Measurements from ENCODE around the gene PTPRO.

The PTPRO gene

DNA sequence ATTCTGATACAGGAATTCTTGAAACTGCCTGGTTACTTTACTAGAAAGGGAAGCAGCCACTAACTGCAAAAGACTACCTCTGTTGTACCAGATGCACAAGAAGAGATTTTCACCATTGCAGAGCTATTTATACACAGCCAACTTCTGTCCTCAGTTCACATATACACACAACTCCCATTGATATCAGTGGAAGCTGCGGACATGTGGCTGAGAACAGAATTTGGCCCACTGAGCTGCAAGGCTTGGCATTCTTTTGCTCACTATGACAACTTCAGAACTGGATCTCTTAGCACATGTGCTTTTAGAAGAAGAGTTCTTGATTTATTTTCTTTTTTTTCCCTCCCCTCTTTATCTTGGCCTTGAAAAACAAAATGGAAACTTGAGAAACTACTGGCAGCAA lies 28.3 kb downstream of the PTPRO start:
- DNase-seq (ENCODE audit: low read depth): no peak

- DNase-seq (ENCODE audit: low read depth): no peak
These were observed 33.5 kb downstream of the PTPRO start for GRCh38 chr12:15355766-15356165.

DNA sequence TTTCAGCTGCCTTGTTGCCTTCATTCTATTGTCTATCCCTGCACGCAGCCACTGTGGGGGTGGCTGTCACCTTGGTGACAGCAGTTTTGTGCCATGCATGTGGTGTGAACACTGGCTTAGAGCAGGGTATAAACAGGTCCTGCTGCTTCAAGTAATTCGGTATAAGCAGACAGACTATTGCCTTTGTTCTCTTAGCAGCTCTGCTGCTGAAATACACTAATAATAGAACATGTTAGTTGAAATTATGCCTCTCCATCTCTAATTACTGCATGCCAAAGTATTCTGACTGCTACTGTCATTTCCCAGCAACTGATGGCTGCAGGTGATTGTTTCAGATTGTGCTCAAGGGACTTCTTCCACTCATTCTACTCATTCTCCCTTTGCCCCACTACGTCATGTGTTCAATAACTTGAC lies 34.6 kb downstream of the PTPRO start:
- DNase-seq (ENCODE audit: low read depth): no peak

- no peak for DNase-seq (ENCODE audit: low read depth)
These were observed 42.2 kb downstream of the PTPRO start for GRCh38 chr12:15364221-15365160.

- DNase-seq (ENCODE audit: low read depth): no peak
These were observed 46.5 kb downstream of the PTPRO start for GRCh38 chr12:15368812-15369211.

- no peak for DNase-seq (ENCODE audit: low read depth)
These were observed 50.0 kb downstream of the PTPRO start for GRCh38 chr12:15372352-15372751.

- no peak for DNase-seq (ENCODE audit: low read depth)
These were observed 65.5 kb downstream of the PTPRO start for GRCh38 chr12:15387772-15388171.

- DNase-seq (ENCODE audit: low read depth): no peak
These were observed 67.3 kb downstream of the PTPRO start for GRCh38 chr12:15389561-15389960.

DNA sequence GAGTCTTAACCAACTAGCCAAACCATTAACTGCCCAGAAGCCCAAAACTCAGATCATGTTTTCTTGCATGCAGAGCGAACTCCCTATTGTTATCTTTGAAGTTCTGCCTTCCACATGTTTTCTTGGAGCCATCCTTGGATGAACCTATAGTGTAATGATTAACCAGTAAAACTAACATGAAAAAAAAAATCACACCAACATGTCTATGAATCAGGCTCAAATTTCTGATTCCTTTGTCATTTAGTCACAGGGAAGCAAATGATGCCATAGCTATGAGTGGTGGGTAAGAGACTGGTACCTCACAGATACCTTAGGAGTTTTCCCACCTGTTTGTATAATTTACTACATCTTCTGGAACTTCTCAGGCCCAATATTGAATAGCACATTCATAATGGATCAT lies 70.7 kb downstream of the PTPRO start:
- no peak for DNase-seq (ENCODE audit: low read depth)

DNA sequence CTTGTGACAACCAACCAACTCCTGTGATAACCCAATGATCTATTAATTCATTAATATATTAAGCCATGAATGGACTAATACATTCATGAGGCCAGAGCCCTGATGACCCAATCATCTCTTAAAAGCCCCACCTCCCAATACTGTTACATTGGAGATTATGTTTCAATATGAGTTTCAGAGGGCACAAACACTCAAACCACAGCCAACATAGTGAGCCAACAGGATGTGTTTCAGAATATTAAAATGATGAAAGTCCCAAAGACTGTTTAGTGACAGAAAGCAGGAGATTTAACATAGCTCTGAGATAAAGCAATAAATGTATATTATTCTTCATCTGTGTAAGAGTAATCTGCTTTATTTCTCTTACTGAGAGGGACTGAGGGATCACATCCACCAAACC lies 71.7 kb downstream of the PTPRO start:
- no peak for DNase-seq (ENCODE audit: low read depth)

- no peak for DNase-seq (ENCODE audit: low read depth)
These were observed 82.2 kb downstream of the PTPRO start for GRCh38 chr12:15404485-15404884.

GRCh38 chr12:15405606-15406005 lies 83.3 kb downstream of the PTPRO start:
- DNase-seq (ENCODE audit: low read depth): no peak

DNA sequence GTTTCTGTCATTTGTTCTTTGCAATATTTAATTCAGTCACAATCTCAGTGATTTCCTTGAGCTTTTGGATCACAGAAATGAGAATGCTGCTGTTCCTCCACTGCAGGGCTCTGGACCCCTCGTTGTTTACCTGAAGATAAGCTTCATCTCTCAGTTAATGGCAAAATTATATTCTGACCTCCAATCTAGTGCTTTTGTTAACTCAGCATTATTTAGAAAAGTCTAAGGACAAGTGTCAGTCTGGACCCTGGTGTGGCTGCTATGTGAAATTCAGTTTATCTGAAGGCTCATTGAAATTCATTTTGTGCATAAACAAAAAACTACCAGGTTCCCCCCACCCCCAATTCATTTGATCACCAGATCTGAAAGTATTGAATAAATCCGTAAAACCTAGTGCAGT lies 84.7 kb downstream of the PTPRO start:
- no peak for DNase-seq (ENCODE audit: low read depth)

GRCh38 chr12:15411842-15412241 lies 89.5 kb downstream of the PTPRO start:
- DNase-seq (ENCODE audit: low read depth): no peak

- no peak for DNase-seq (ENCODE audit: low read depth)
These were observed 95.4 kb downstream of the PTPRO start for GRCh38 chr12:15417691-15418090.

GRCh38 chr12:15423629-15424028 lies 101.3 kb downstream of the PTPRO start:
- DNase-seq (ENCODE audit: low read depth): no peak

DNA sequence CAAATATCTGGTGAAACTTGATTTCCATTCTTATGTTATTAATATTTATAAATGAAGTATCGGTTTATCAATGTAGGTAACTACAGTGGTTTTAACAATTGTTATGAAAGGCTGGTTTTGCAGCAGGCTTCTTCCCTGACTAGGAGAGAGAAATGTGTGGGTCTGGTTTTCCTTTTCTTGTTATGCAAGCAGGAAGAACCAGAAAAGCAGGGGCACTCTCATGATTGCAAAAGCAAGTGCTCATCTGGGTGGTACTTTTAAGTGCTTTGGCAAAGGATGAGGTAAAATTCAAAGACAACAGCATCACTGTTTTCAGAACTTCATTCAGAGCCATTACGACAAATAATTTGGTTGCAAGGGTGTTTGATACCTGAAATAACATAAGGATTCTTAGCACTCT lies 105.6 kb downstream of the PTPRO start:
- no peak for DNase-seq (ENCODE audit: low read depth)

DNA sequence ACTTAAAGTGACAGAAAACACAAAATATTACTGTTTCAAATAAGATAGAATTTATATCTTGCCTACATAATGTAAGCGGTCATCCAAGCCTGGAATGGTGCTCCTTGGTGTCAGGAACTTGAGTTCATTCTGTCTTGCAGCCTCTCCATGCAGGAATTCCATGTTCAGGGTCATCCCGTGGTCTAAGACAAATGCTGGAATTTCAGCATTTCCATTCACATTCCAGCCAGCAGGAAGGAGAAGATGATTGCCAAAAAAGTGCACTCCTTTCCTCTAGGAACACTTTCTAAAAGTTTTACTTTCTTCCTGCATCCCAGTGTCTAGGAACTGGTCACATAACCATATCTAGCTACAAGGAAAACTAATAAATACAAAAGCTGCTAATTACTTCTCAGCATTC lies 106.3 kb downstream of the PTPRO start:
- DNase-seq (ENCODE audit: low read depth): no peak

- DNase-seq (ENCODE audit: low read depth): no peak
These were observed 107.0 kb downstream of the PTPRO start for GRCh38 chr12:15429262-15429661.

GRCh38 chr12:15435597-15435996 lies 113.3 kb downstream of the PTPRO start:
- no peak for DNase-seq (ENCODE audit: low read depth)

DNA sequence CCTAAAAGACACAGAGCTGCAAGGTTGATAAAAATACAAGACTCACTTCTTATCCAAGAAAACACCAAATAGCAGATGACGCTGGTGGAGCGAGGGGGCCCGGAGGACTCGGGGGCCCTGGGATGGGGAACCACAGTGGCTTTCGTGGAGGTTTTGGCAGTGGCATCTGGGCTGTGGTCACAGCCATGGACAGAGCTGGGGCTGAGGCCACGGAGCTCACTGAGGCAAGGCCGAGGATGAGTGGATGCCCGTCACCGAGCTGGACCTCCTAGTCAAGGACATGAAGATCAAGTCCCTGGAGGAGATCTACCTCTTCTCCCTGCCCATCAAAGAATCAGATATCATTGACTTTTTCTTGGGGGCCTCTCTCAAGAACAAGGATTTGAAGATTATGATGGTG lies 117.2 kb downstream of the PTPRO start:
- no peak for DNase-seq (ENCODE audit: low read depth)

- no peak for DNase-seq (ENCODE audit: low read depth)
These were observed 120.7 kb downstream of the PTPRO start for GRCh38 chr12:15443050-15443449.

- DNase-seq (ENCODE audit: low read depth): no peak
These were observed 121.3 kb downstream of the PTPRO start for GRCh38 chr12:15443611-15444010.

DNA sequence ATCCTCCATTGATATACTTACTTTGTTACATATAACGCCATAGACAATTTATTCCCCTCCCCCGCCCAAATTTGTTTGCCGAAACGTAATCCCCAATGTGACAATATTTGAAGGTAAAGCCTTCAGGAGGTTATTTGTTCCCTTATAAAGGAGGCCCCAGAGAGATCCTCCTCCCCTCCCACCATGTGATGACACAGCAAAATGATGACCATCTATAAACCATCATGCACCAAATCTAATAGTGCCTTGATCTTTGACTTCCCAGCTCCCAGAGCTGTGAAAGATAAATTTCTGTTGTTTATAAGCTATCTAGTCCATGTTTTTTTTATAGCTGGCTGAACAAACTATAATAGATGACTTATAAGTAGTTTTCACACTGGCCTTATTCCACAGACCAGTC lies 122.2 kb downstream of the PTPRO start:
- DNase-seq (ENCODE audit: low read depth): no peak

Data from stimulated activated CD4-positive, alpha-beta T cell treated with anti-CD3 and anti-CD28 coated beads, Interleukin-2, amount 100 ng/mL, for 4 hours (primary cell).